ENCODE results near the gene NUP98. TPM values are rescaled to one million over a fixed set of nuclear protein-coding genes. Genes with fewer than 3 reads are reported as not detected.

The NUP98 gene
- total and polyA plus RNA-seq, 2 of the 13 experiments (the other 11 are each of a cell fraction or from before 2014, with no cell fraction given), result 76.6 to 85.3 TPM

DNA sequence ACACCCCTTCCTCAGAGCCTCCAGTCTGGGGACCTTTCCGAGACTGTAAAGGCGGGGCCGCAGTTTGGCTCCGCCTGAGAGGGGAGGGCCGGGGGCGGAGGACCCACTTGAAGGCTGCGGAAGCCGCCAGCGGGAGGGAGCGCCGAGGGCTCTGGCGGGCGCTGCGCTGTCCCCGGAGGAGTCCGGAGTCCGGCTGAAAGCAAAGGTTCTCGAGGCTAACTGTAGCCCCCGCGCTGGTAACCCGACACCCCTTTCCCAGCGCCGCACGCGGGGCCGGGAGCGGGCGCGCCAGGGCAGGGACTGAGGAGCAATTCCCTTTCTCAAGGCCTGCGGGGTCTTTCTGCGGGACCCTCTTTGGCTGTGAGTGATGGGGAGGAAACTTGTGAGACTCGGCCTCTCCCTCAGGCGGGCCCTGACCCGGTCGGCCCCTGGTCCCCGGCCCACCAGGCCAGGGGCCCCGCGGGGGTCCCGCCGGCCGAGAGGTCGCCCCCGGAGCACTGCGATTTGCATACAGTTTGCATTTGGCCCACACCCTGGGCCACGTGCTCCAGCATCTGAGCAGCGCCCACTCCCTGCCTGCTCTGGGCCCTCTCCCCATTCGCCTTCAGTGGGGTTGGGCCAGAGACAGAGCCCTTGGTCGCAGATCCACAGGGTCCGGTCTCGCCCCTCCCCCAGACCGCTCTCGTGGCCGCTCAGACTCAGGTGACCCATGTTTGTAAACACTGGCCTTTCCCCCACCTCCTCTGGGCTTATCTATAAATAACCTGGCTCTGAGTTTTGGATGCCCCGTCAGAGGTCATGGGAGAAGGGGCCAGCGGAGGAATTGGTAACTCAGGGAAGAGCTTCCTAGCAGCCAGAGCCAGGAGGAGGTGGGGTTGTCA is 155.0 kb downstream of the NUP98 start (continued):
- TF ChIP-seq, protein P1, sequence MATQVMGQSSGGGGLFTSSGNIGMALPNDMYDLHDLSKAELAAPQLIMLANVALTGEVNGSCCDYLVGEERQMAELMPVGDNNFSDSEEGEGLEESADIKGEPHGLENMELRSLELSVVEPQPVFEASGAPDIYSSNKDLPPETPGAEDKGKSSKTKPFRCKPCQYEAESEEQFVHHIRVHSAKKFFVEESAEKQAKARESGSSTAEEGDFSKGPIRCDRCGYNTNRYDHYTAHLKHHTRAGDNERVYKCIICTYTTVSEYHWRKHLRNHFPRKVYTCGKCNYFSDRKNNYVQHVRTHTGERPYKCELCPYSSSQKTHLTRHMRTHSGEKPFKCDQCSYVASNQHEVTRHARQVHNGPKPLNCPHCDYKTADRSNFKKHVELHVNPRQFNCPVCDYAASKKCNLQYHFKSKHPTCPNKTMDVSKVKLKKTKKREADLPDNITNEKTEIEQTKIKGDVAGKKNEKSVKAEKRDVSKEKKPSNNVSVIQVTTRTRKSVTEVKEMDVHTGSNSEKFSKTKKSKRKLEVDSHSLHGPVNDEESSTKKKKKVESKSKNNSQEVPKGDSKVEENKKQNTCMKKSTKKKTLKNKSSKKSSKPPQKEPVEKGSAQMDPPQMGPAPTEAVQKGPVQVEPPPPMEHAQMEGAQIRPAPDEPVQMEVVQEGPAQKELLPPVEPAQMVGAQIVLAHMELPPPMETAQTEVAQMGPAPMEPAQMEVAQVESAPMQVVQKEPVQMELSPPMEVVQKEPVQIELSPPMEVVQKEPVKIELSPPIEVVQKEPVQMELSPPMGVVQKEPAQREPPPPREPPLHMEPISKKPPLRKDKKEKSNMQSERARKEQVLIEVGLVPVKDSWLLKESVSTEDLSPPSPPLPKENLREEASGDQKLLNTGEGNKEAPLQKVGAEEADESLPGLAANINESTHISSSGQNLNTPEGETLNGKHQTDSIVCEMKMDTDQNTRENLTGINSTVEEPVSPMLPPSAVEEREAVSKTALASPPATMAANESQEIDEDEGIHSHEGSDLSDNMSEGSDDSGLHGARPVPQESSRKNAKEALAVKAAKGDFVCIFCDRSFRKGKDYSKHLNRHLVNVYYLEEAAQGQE (IDR thresholded peaks at IDR 0.05; ENCODE audit: borderline replicate concordance in 1 of 2, low read depth in 1 of 2, low read length in 2 of 2), result no peak
- 0 out of 2 replicates have a peak, but pooled peaks have one; percentile 26 for TF ChIP-seq ZNF607 (CRISPR knock-in tag; IDR thresholded peaks at IDR 0.05; ENCODE audit: borderline replicate concordance)
- TF ChIP-seq SOX5 (CRISPR knock-in tag; IDR thresholded peaks at IDR 0.05; ENCODE audit: borderline replicate concordance), result no peak; the same call in 1 of the 2 replicates
- TF ChIP-seq, protein P2, sequence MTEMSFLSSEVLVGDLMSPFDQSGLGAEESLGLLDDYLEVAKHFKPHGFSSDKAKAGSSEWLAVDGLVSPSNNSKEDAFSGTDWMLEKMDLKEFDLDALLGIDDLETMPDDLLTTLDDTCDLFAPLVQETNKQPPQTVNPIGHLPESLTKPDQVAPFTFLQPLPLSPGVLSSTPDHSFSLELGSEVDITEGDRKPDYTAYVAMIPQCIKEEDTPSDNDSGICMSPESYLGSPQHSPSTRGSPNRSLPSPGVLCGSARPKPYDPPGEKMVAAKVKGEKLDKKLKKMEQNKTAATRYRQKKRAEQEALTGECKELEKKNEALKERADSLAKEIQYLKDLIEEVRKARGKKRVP (CRISPR knock-in tag; IDR thresholded peaks at IDR 0.05), result no peak

DNA sequence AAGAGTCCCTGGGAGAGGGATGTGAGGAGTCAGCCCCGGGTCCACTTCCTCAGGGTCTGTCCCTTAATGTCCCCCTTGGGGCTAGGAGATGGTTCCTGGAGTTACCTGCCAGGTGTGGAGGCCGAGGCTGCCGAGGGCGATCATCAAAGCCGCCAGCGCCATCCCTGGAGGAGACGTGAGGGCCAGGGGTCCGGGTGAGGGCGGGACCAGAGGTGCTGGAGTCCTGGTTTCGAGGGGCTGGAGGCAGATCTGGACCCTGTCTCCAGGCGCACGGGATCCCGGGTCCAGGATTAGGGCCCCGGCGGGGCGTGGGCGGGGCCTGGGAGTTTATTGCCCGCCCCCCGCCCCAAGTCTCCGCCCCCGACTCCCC is 155.7 kb downstream of the NUP98 start, which contains the start of gene ART5:
Gene ART5, minus strand, starts transcription at position 292 of the 370 bp plus-strand sequence. Its CDS starts 130 bp downstream, at position 162.
- Histone ChIP-seq H3K27me3 (ENCODE audit: control insufficient read depth in 1 of 2, insufficient read depth in 2 of 2, low read length in 2 of 2) (peaks cover 0 to 24% of the 10 kb centered on the region in 2 experiments; a peak in 4 of 5 replicates), H3K4me2 (ENCODE audit: low read depth, low read length) (peak within 1 kb of the TSS; percentile 97), H4K20me1 (ENCODE audit: insufficient read depth, low read length) (no peaks in the 10 kb centered on the region; the same call in 1 of the 2 replicates), H3K79me2 (ENCODE audit: insufficient read depth, low read length) (no peaks in the 10 kb centered on the region), H2AFZ (ENCODE audit: low read length) (no peak within 1 kb of the TSS), H3K9me3 (ENCODE audit: low read length) (no peaks in the 10 kb centered on the region), H3K4me3 (replicated peaks in 1 of 3; ENCODE audit: insufficient read depth in 1 of 3, low read depth in 2 of 3, low read length in 3 of 3) (peak within 1 kb of the TSS; percentile 42 to 76 (median 46)), H3K27ac (ENCODE audit: extremely low read length, insufficient read depth, low read length) (peak within 1 kb of the TSS; percentile 73), H3K36me3 (replicated peaks in 1 of 2; ENCODE audit: control insufficient read depth in 1 of 2, insufficient read depth in 2 of 2, low read length in 2 of 2) (no peaks in the 10 kb centered on the region), H3K4me1 (ENCODE audit: insufficient read depth, low read length) (peaks cover 13% of the 10 kb centered on the region), H3K9ac (ENCODE audit: insufficient read depth, low read depth, low read length) (peak within 1 kb of the TSS; percentile 74)
- no peak for DNase-seq (ENCODE audit: low spot score)
- no peak for TF ChIP-seq ZSCAN25 (CRISPR knock-in tag; IDR thresholded peaks at IDR 0.05)
- TF ChIP-seq, protein P3, sequence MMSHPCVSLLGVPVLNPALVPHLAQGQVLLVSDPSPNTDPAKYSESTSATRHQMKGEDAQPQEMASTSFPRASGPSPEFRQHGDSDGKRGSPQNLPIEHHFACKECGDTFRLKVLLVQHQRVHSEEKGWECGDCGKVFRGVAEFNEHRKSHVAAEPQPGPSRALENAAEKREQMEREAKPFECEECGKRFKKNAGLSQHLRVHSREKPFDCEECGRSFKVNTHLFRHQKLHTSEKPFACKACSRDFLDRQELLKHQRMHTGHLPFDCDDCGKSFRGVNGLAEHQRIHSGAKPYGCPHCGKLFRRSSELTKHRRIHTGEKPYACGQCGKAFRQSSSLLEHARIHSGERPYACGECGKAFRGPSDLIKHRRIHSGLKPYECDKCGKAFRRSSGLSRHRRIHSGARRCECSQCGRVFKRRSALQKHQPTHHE (CRISPR knock-in tag; IDR thresholded peaks at IDR 0.05; ENCODE audit: borderline replicate concordance), result no peak
- peak; percentile 52; the same call in 1 of the 2 replicates for TF ChIP-seq NFKB2 (CRISPR knock-in tag; IDR thresholded peaks at IDR 0.05; ENCODE audit: borderline replicate concordance)
- TF ChIP-seq, protein P4, sequence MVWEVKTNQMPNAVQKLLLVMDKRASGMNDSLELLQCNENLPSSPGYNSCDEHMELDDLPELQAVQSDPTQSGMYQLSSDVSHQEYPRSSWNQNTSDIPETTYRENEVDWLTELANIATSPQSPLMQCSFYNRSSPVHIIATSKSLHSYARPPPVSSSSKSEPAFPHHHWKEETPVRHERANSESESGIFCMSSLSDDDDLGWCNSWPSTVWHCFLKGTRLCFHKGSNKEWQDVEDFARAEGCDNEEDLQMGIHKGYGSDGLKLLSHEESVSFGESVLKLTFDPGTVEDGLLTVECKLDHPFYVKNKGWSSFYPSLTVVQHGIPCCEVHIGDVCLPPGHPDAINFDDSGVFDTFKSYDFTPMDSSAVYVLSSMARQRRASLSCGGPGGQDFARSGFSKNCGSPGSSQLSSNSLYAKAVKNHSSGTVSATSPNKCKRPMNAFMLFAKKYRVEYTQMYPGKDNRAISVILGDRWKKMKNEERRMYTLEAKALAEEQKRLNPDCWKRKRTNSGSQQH (CRISPR knock-in tag; IDR thresholded peaks at IDR 0.05; ENCODE audit: low read depth), result no peak
- no peak for TF ChIP-seq SALL1 (CRISPR knock-in tag; IDR thresholded peaks at IDR 0.05)
- intact Hi-C loops (cut with micrococcal nuclease; ENCODE audit: unreplicated experiment) (no loop called here), in situ Hi-C loops (cut with HindIII; ENCODE audit: extremely low pct_ligation_motif_present, low pct_unique_long_range_greater_than_20kb) (no loop called here)
- FAIRE-seq, result no peak
- WGBS (ENCODE audit: low lambda C conversion rate), result 20% methylated on average over 4 of the region's 21 CpGs
- CTCF ChIA-PET (ENCODE audit: low intra/inter-chr PET ratio, low total read pairs), result no interaction called here
- no TSS peak for BruUV-seq (replicated peaks)
- ATAC-seq, result no peak; the same call in 2 of the 3 replicates
- POLR2A ChIA-PET, result no interaction called here
